Hematopoietic multipotent progenitor cell (in vitro differentiated cells): ENCODE measurements around the gene POPDC2. TPM values are rescaled to one million over a fixed set of nuclear protein-coding genes. Genes with fewer than 3 reads are reported as not detected.

Experiments used
- DNase-seq, 3 donors: peaks; one replicate each; pipeline ENCODE4 v3.0.0-alpha.2; 2011 to 2015; ENCODE audit warnings: low read depth in 2 of 3, low spot score in 2 of 3
- total RNA-seq: library from RNA; depleted of rRNA; stranded (reverse); fragments of >200 nt; gene quantifications from one replicate; pipeline ENCODE4 v1.2.3, GENCODE V29; 2012

The POPDC2 gene
- total RNA-seq, 1 donor, result 0.54 TPM

DNA sequence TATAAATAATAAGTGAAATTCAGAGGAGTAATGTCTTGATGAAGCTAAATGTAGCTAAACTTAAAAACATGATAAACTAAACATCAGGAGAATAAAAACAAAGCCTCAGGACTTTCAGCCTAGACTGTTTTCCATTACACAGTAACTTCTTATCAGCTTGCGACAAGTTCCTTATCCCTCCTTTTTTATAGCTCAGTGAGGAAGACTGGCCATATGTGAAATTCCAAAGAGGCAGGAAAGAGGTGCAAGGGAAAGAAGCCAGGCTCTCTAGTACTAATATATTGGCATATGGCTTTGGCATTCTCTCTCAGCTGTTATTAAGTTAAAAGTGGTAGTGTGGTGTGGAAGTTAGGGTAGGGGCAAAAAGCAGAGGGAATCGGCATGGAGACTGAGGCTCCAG lies 12.4 kb upstream of the POPDC2 start:
- DNase-seq, result no peak

DNA sequence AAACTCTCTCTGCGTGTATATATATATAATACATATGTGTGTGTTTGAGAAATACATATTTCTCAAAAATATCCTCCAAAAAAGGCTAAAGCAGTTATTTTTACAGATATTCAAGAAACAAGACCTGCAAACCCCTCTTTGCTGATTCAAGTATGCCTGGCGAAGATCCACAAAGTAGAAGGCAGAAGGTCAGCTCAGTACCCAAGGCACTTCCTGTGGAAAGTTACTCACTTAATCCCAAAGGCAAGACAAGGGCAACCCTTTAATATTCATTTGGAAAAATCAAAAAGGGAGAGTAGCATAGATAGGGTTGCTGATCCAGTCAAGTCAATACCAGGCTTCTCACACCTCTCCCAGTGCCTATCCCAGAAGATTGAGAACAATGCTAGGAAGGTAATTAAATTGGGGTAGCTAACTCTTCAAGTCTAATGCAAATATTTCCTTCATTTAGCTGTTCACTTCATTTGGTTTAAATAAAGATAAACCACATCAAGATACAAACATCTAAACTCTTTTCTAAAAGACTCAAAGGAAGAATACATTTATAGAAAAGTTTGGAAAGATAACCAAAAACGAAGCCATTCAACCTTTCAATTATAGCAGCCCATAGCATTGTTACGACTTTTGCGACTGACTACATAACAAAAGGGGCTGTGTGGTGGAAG lies 9.6 kb upstream of the POPDC2 start:
- no peak for DNase-seq

- DNase-seq, result no peak
Observed at GRCh38 chr3:119665954-119666559, 5.7 kb upstream of the POPDC2 start.

DNA sequence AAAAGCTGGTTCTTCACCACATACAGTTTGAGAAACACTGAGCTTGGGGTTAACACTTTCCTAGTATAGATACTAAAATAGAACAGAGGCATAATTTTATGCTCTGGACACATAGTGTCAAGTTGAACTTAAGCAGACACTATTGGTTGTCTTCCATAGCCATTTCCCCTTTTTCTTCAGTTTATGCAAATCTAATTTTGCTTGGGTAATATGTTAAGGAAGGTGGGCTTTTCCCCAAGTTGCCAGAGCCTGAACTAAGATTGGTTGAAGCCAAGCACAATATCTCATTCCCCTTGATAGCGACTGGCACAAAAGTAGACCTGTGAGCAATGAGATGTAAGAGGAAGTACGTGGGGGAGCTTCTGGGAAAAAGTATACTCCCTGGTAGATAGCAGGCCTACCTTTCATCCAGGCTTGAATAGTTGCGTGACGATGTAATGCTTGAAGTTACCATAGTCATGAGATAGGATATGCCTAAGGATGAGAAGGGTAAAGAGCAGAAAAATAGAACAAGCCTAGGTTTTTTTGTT lies 4.5 kb upstream of the POPDC2 start:
- DNase-seq, result no peak

DNA sequence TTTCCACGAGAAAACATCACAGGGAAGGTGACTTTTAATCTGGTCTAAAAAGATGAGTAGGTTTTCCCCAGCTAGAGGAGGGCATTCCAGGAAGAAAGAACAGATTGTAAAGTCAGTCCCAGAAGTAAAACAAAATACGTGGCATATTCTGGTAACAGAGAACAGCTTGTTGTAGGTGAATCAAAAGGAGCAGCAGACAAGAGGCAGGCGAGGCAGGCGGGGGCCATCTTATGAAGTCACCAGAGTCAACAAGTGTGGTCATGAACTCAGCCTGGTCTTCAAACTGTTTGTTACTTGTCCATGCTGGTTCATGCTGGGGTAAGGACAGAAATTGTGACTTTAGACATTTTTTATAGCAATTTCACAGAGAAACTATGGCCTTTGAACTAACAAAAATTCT lies 4.0 kb upstream of the POPDC2 start:
- DNase-seq, result no peak

- no peak for DNase-seq
Observed at GRCh38 chr3:119663885-119664284, 3.5 kb upstream of the POPDC2 start.

DNA sequence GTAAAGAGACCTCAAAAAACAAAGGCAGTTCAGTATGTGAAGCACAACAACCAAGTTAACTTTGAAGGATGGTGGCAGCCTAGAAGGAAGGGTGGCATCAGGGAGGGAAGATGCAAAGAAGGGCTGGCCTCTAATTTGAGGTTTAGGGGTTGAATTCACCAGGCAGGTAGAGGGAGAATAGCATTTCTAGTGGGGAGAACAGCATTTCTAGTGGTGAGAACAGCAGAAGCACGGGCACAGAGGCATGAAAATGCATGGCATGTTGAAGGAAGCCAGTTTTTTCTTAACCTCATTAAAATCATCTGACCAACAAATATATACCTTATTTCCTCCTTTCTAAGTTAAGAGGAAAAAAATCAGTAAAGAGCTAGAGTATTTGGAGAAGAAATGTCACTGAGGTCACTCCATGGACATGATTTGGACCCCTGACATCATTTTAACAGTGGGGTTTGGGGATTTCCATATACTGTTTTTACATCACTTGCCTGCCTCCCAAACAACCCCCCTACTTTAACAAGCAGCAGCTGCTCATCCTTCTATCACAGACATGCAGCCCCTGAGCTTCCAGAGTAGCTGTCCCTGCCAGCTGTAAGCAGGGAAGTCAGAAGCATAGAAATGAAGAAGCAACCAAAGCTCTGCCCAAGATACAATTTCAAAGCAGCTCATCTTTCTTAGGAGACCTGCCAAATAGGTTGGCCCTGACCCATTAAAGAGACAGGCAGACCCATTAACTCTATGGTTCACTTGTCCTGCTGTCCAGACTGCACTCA lies 2.4 kb upstream of the POPDC2 start:
- no peak for DNase-seq

- no peak for DNase-seq
Observed at GRCh38 chr3:119659606-119660291, 640 bp downstream of the POPDC2 start.

GRCh38 chr3:119658994-119659393 lies 1.4 kb downstream of the POPDC2 start:
- DNase-seq, result no peak

DNA sequence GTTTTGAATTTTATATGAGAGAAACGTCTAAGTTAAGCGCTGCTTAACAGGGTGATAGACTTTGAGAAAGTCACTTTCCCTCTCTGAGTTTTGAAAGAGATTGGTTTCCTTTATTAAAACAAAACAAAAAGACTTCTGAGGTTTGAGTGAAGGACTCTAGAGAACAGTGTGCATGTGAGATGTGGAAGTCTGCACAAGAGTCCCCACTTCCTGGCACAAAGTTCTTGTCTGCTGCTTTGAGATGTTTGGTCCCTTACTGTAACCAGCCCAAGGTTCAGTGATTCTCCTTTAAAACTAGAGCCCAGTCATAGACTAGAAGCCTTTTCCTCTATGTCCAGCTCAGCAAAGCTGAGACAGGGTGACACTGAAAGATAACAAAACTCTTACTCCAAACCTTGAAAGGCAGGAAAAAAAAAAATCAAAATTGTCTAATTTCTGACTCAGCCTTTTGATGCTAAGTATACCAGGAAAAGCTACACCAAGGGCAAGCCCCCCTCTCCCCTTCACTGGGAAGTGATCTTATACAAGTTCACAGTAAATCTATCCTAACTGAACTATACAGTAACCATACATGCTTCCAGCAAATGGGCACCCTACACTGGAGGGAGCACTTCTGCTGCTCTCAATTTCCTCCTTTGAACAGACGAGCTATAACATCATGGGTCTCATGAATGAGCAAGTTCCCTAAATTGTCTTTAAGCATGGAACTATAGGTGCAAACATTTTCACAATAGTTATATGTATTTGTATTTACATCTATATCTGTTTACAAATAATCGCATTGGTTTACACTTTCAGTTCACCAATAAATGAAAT lies 2.3 kb downstream of the POPDC2 start:
- no peak for DNase-seq

DNA sequence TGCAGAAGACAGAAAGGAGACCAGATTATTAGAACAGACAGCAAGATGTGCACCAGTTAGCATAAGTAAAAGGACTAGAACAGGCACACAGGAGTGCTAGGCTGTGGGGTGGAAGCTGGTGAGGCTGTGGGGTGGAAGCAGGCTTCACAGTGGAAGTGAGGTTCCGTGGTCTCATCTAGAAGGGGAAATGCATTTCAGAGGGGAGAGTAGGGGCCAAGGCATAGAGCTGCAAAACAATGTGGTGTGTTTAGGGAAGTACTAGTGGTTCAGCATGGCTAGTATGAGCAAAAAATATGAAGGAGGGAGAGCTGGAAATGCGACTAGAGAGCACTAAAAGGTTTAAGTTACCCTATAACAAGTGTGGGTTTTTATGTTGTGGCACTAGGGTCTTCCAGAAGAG lies 6.5 kb downstream of the POPDC2 start:
- DNase-seq, result peak in 1 of 3 donors; percentile 29

- DNase-seq, result no peak
Observed at GRCh38 chr3:119652306-119653033, 7.9 kb downstream of the POPDC2 start.

- DNase-seq, result no peak
Observed at GRCh38 chr3:119649761-119650160, 10.6 kb downstream of the POPDC2 start.

- DNase-seq, result no peak
Observed at GRCh38 chr3:119647843-119648575, 12.4 kb downstream of the POPDC2 start.

GRCh38 chr3:119647171-119647570 lies 13.2 kb downstream of the POPDC2 start:
- DNase-seq, result no peak

- DNase-seq, result no peak
Observed at GRCh38 chr3:119645813-119646212, 14.6 kb downstream of the POPDC2 start.

GRCh38 chr3:119644481-119644880 lies 15.9 kb downstream of the POPDC2 start:
- no peak for DNase-seq

- DNase-seq, result no peak
Observed at GRCh38 chr3:119643528-119643927, 16.9 kb downstream of the POPDC2 start.
